Measurements from ENCODE around the gene NRG3.
"Not testable (repeated sequence)": the region's sequence is repeated elsewhere in the genome, so short reads cannot be mapped to it uniquely, and the experiment has no call there.

The NRG3 gene

GRCh38 chr10:82969405-82969804 is 1094.4 kb downstream of the NRG3 start:
- TF ChIP-seq TAF1 (IDR thresholded peaks at IDR 0.05; ENCODE audit: low read depth, low read length) (no peak), POU2F2 (IDR thresholded peaks at IDR 0.05; ENCODE audit: low read depth, low read length) (no peak), POLR2AphosphoS5 (IDR thresholded peaks at IDR 0.05; ENCODE audit: low read depth, low read length) (no peak), PAX5 (IDR thresholded peaks at IDR 0.05; ENCODE audit: insufficient read depth, low read length, severe bottlenecking) (no peak)
- DNase-seq (ENCODE audit: insufficient read length, low spot score) (no peak), FAIRE-seq (no peak)

- DNase-seq (ENCODE audit: insufficient read length, low spot score) (no peak), FAIRE-seq (no peak)
- TF ChIP-seq POLR2A (IDR thresholded peaks at IDR 0.05; ENCODE audit: low read depth, low read length) (no peak), PAX5 (IDR thresholded peaks at IDR 0.05; ENCODE audit: insufficient read depth, low read length, severe bottlenecking) (no peak), TAF1 (IDR thresholded peaks at IDR 0.05; ENCODE audit: low read depth, low read length) (no peak), POLR2AphosphoS5 (IDR thresholded peaks at IDR 0.05; ENCODE audit: low read depth, low read length) (no peak), POU2F2 (IDR thresholded peaks at IDR 0.05; ENCODE audit: low read depth, low read length) (no peak), SPI1 (IDR thresholded peaks at IDR 0.05; ENCODE audit: low read depth, low read length) (no peak)
Observed at GRCh38 chr10:82980321-82980720, 1105.3 kb downstream of the NRG3 start.

- FAIRE-seq (no peak), DNase-seq (ENCODE audit: insufficient read length, low spot score) (no peak)
- TF ChIP-seq TAF1 (IDR thresholded peaks at IDR 0.05; ENCODE audit: low read depth, low read length) (no peak), POU2F2 (IDR thresholded peaks at IDR 0.05; ENCODE audit: low read depth, low read length) (no peak), POLR2A (IDR thresholded peaks at IDR 0.05; ENCODE audit: low read depth, low read length) (no peak), PAX5 (IDR thresholded peaks at IDR 0.05; ENCODE audit: insufficient read depth, low read length, severe bottlenecking) (no peak), SPI1 (IDR thresholded peaks at IDR 0.05; ENCODE audit: low read depth, low read length) (no peak), POLR2AphosphoS5 (IDR thresholded peaks at IDR 0.05; ENCODE audit: low read depth, low read length) (no peak)
Observed at GRCh38 chr10:82981137-82981723, 1106.2 kb downstream of the NRG3 start.

- no peak for TF ChIP-seq POLR2AphosphoS5 (IDR thresholded peaks at IDR 0.05; ENCODE audit: low read depth, low read length)
- no peak for TF ChIP-seq POLR2A (IDR thresholded peaks at IDR 0.05; ENCODE audit: low read depth, low read length)
- TF ChIP-seq PAX5 (IDR thresholded peaks at IDR 0.05; ENCODE audit: insufficient read depth, low read length, severe bottlenecking) = no peak
- TF ChIP-seq TAF1 (IDR thresholded peaks at IDR 0.05; ENCODE audit: low read depth, low read length) = no peak
- TF ChIP-seq POU2F2 (IDR thresholded peaks at IDR 0.05; ENCODE audit: low read depth, low read length) = no peak
- no peak for TF ChIP-seq SPI1 (IDR thresholded peaks at IDR 0.05; ENCODE audit: low read depth, low read length)
- FAIRE-seq (no peak), DNase-seq (ENCODE audit: insufficient read length, low spot score) (no peak)
Observed at GRCh38 chr10:82982110-82982608, 1107.2 kb downstream of the NRG3 start.

GRCh38 chr10:82986216-82986615 is 1111.2 kb downstream of the NRG3 start:
- TF ChIP-seq TAF1 (IDR thresholded peaks at IDR 0.05; ENCODE audit: low read depth, low read length) (no peak), POLR2AphosphoS5 (IDR thresholded peaks at IDR 0.05; ENCODE audit: low read depth, low read length) (no peak), POLR2A (IDR thresholded peaks at IDR 0.05; ENCODE audit: low read depth, low read length) (no peak), POU2F2 (IDR thresholded peaks at IDR 0.05; ENCODE audit: low read depth, low read length) (no peak), SPI1 (IDR thresholded peaks at IDR 0.05; ENCODE audit: low read depth, low read length) (no peak), PAX5 (IDR thresholded peaks at IDR 0.05; ENCODE audit: insufficient read depth, low read length, severe bottlenecking) (no peak)
- no peak for FAIRE-seq
- DNase-seq (ENCODE audit: insufficient read length, low spot score) = no peak

- not testable (repeated sequence) for DNase-seq (ENCODE audit: insufficient read length, low spot score); FAIRE-seq
Observed at GRCh38 chr10:83006479-83006878, 1131.5 kb downstream of the NRG3 start.

GRCh38 chr10:83007510-83007909 is 1132.5 kb downstream of the NRG3 start:
- FAIRE-seq (no peak), DNase-seq (ENCODE audit: insufficient read length, low spot score) (no peak)
- TF ChIP-seq TAF1 (IDR thresholded peaks at IDR 0.05; ENCODE audit: low read depth, low read length) (no peak), POLR2A (IDR thresholded peaks at IDR 0.05; ENCODE audit: low read depth, low read length) (no peak), POLR2AphosphoS5 (IDR thresholded peaks at IDR 0.05; ENCODE audit: low read depth, low read length) (no peak), PAX5 (IDR thresholded peaks at IDR 0.05; ENCODE audit: insufficient read depth, low read length, severe bottlenecking) (no peak), SPI1 (IDR thresholded peaks at IDR 0.05; ENCODE audit: low read depth, low read length) (no peak), POU2F2 (IDR thresholded peaks at IDR 0.05; ENCODE audit: low read depth, low read length) (no peak)

- TF ChIP-seq TAF1 (IDR thresholded peaks at IDR 0.05; ENCODE audit: low read depth, low read length) (no peak), POLR2A (IDR thresholded peaks at IDR 0.05; ENCODE audit: low read depth, low read length) (no peak), SPI1 (IDR thresholded peaks at IDR 0.05; ENCODE audit: low read depth, low read length) (no peak), POU2F2 (IDR thresholded peaks at IDR 0.05; ENCODE audit: low read depth, low read length) (no peak), PAX5 (IDR thresholded peaks at IDR 0.05; ENCODE audit: insufficient read depth, low read length, severe bottlenecking) (no peak), POLR2AphosphoS5 (IDR thresholded peaks at IDR 0.05; ENCODE audit: low read depth, low read length) (no peak)
- DNase-seq (ENCODE audit: insufficient read length, low spot score) = no peak
- no peak for FAIRE-seq
Observed at GRCh38 chr10:83012866-83013265, 1137.9 kb downstream of the NRG3 start.

GRCh38 chr10:83017076-83017867 is 1142.3 kb downstream of the NRG3 start:
- TF ChIP-seq PAX5 (IDR thresholded peaks at IDR 0.05; ENCODE audit: insufficient read depth, low read length, severe bottlenecking) (no peak), TAF1 (IDR thresholded peaks at IDR 0.05; ENCODE audit: low read depth, low read length) (no peak), POU2F2 (IDR thresholded peaks at IDR 0.05; ENCODE audit: low read depth, low read length) (no peak), POLR2AphosphoS5 (IDR thresholded peaks at IDR 0.05; ENCODE audit: low read depth, low read length) (no peak), SPI1 (IDR thresholded peaks at IDR 0.05; ENCODE audit: low read depth, low read length) (no peak), POLR2A (IDR thresholded peaks at IDR 0.05; ENCODE audit: low read depth, low read length) (no peak)
- no peak for FAIRE-seq
- DNase-seq (ENCODE audit: insufficient read length, low spot score) = no peak

Measured in GM12891 (cell line).